DND-41 (cell line): ENCODE results near the gene CNST.

ENCODE experiments used
- EZH2 ChIP-seq: IDR thresholded peaks from 3 replicates; pipeline ENCODE4 v1.6.1; 2012; ENCODE audit warnings: borderline replicate concordance, low read depth, mild to moderate bottlenecking, moderate library complexity, low read length, inconsistent platforms; ENCODE audit not compliant: severe bottlenecking
- TF ChIP-seq, protein P1 (sequence below): IDR thresholded peaks from 2 replicates; pipeline ENCODE4 v1.5.1; 2012; ENCODE audit warnings: borderline replicate concordance, low read length, moderate library complexity, mild to moderate bottlenecking; ENCODE audit not compliant: poor library complexity, severe bottlenecking; ENCODE audit errors: extremely low read depth

DNA sequence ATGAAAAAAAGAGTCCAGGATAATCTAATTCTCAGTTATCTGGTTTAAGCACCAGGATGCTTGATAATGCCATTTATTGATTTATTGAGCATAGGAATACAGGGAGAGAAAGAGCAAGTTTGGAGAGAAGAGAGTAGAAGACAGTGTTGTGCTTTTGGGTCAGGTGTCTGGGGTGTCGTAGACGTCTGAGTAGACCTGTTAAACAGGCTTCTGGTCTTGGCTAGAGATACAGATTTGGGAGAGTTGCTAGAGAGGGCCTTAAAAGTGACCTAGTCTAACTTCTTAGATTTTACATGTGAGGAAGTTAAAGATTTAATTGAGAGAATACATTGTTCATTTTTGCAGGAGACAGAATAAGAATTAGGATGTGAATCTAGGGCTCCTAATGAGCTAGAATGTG, 34.3 kb downstream of the CNST start:
- TF ChIP-seq, protein P1, sequence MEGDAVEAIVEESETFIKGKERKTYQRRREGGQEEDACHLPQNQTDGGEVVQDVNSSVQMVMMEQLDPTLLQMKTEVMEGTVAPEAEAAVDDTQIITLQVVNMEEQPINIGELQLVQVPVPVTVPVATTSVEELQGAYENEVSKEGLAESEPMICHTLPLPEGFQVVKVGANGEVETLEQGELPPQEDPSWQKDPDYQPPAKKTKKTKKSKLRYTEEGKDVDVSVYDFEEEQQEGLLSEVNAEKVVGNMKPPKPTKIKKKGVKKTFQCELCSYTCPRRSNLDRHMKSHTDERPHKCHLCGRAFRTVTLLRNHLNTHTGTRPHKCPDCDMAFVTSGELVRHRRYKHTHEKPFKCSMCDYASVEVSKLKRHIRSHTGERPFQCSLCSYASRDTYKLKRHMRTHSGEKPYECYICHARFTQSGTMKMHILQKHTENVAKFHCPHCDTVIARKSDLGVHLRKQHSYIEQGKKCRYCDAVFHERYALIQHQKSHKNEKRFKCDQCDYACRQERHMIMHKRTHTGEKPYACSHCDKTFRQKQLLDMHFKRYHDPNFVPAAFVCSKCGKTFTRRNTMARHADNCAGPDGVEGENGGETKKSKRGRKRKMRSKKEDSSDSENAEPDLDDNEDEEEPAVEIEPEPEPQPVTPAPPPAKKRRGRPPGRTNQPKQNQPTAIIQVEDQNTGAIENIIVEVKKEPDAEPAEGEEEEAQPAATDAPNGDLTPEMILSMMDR = no peak
- TF ChIP-seq EZH2 = no peak
